Esophagus muscularis mucosa (tissue), 4 donors: ENCODE data around the gene MGLL. TPM values are rescaled to one million over a fixed set of nuclear protein-coding genes. Genes with fewer than 3 reads are reported as not detected.
A peak's percentile ranks its signal among the peaks of the same experiment; 100 is the strongest.

ENCODE experiments used
- DNase-seq: peaks from one replicate; pipeline ENCODE4 v3.0.0-alpha.2; 2017; ENCODE audit errors: extremely low spot score
- H3K27ac ChIP-seq, 4 donors: fragments of 200-600 bp; sonication (generic); replicated peaks in 1 of 4; 1 replicate in 3 of 4; 2 replicates in 1 of 4; pipeline ENCODE4 v1.5.1; 2016 to 2019; ENCODE audit warnings: mild to moderate bottlenecking in 1 of 4
- H3K27me3 ChIP-seq, 4 donors: fragments of 200-600 bp; sonication (generic); one replicate each; pipeline versions ENCODE4 v1.5.1 to v1.6.0; 2016 to 2019
- H3K36me3 ChIP-seq, 4 donors: fragments of 200-600 bp; sonication (generic); one replicate each; pipeline ENCODE4 v1.5.1; 2016 to 2019
- H3K4me1 ChIP-seq, 4 donors: fragments of 200-600 bp; sonication (generic); one replicate each; pipeline ENCODE4 v1.5.1; 2016 to 2019
- H3K4me3 ChIP-seq, 4 donors: fragments of 200-600 bp; sonication (generic); 1 replicate in 2 of 4; 2 replicates in 2 of 4; pipeline ENCODE4 v1.5.1; 2016 to 2019; ENCODE audit warnings: mild to moderate bottlenecking in 4 of 4, moderate library complexity in 1 of 4
- H3K9me3 ChIP-seq, 4 donors: fragments of 200-600 bp; sonication (generic); 1 replicate in 3 of 4; 2 replicates in 1 of 4; pipeline ENCODE4 v1.5.1; 2016 to 2019
- EP300 ChIP-seq: sonication (generic); formaldehyde crosslinking; IDR thresholded peaks from one replicate; pipeline ENCODE4 v1.6.1; 2017; ENCODE audit warnings: antibody characterized with exemption
- POLR2A ChIP-seq: fragments of 450-650 bp; IDR thresholded peaks from one replicate; pipeline ENCODE4 v1.6.1; 2017; ENCODE audit warnings: antibody characterized with exemption, moderate library complexity, mild to moderate bottlenecking, low read depth
- POLR2AphosphoS5 ChIP-seq, 2 donors: sonication (generic); formaldehyde crosslinking; IDR thresholded peaks; one replicate each; pipeline ENCODE4 v1.6.1; 2017; ENCODE audit warnings: antibody characterized with exemption in 2 of 2
- WGBS: methylation state at CpG from one replicate; pipeline ENCODE4 v1.1.5; 2018; 5-methylcytosine and 5-hydroxymethylcytosine counted together
- intact Hi-C: fragments of 100-400 bp; cut with DNase I; formaldehyde crosslinking; loops from one replicate; pipeline ENCODE4 v1.15.1; 2023
- total RNA-seq, 4 donors: library from RNA; depleted of rRNA; stranded (reverse); fragments of >200 nt; gene quantifications; one replicate each; pipeline versions ENCODE4 v1.1.0 to v1.2.1, GENCODE V29; 2016
- TF ChIP-seq, protein P1 (sequence below), 3 experiments: fragments of 200-600 bp in 2 of 3; fragments of 450-650 bp in 1 of 3; sonication (generic) in 2 of 3; IDR thresholded peaks; one replicate each; pipeline ENCODE4 v1.5.1; 2017 to 2019; ENCODE audit warnings: antibody characterized with exemption in 3 of 3, mild to moderate bottlenecking in 2 of 3, moderate library complexity in 1 of 3

Gene MGLL
- total RNA-seq, 4 donors from 2014 or later, result 56.5 to 155 (median 80.7) TPM

DNA sequence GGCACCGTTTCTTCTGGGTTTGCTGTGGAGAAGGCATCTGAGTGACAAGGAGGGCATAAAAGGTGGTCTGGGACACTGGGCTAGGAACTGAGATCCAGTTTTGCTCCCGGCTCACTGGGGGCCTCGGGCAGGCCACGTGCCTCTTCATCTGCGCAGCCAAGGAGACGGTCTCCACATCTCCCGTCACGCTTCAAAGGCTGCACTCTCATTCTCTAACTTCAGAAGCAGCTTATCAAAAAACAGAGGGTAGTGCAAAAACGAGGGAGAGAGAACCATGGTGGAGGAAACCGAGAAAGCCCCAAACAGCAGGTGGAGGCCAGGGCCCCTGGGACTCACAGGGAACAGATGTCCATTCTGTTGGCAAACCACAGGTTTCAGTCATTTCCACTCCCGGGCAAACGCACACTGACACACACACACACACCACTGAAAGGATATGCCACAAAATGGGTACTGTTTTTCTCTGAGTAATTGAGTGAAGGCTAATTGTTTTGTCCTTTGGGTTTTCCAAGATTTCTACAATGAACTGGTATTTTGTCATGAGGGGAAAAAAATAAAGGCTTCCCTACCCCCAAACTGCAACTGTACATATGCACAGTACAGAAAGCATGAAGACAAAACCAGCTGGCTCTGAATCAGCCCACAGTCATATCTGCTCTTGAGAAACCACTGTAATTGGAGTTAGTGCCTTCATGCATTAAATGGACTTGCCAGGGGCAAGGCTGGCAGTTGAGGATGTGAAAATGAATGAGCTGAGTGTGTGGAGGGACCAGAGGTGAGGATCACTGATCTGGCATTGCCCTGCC lies 71.9 kb downstream of the MGLL start:
- H3K27ac ChIP-seq, result peak overlapping the region; percentile 68 to 79 (median 76)
- H3K36me3 ChIP-seq, result no peaks in the 10 kb centered on the region
- no peaks in the 10 kb centered on the region for H3K27me3 ChIP-seq
- H3K4me1 ChIP-seq, result peaks cover 41 to 69% (median 59%) of the 10 kb centered on the region in 4 donors
- no peak for DNase-seq
- intact Hi-C loops, result no loop called here
- 68% methylated on average over 6 of the region's 12 CpGs for WGBS
- H3K9me3 ChIP-seq, result no peaks in the 10 kb centered on the region
- TF ChIP-seq EP300 (no peak), POLR2AphosphoS5 (IDR thresholded peaks at IDR 0.05) (no peak), POLR2A (no peak)
- TF ChIP-seq, protein P1, sequence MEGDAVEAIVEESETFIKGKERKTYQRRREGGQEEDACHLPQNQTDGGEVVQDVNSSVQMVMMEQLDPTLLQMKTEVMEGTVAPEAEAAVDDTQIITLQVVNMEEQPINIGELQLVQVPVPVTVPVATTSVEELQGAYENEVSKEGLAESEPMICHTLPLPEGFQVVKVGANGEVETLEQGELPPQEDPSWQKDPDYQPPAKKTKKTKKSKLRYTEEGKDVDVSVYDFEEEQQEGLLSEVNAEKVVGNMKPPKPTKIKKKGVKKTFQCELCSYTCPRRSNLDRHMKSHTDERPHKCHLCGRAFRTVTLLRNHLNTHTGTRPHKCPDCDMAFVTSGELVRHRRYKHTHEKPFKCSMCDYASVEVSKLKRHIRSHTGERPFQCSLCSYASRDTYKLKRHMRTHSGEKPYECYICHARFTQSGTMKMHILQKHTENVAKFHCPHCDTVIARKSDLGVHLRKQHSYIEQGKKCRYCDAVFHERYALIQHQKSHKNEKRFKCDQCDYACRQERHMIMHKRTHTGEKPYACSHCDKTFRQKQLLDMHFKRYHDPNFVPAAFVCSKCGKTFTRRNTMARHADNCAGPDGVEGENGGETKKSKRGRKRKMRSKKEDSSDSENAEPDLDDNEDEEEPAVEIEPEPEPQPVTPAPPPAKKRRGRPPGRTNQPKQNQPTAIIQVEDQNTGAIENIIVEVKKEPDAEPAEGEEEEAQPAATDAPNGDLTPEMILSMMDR (IDR thresholded peaks at IDR 0.05), result no peak
- H3K4me3 ChIP-seq, result no peak overlapping the region

DNA sequence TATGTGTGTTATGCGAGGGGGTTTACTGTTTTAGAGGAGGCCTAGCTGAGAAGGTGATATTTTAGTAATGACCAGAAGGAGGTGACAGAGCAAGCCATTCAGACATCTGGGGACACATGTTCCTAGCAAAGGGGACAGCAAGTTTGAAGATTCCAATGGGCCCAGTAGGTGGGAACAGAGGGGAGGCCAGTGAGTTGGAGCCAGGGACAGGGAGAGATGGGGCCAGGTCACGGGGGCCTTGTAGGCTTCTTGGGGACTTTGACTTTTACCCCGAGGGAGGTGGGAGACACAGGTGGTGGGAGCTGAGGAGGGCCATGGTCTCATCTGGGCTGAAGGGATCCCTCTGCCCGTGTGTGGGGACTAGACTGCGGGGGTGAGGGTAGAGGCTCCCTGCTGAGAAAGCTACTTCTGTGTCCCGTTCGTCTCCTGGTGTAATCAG lies 72.5 kb downstream of the MGLL start:
- TF ChIP-seq, protein P1 (IDR thresholded peaks at IDR 0.05), result no peak
- TF ChIP-seq EP300 (no peak), POLR2AphosphoS5 (IDR thresholded peaks at IDR 0.05) (no peak), POLR2A (no peak)
- Histone ChIP-seq H3K36me3 (no peaks in the 10 kb centered on the region), H3K27ac (peak overlapping the region; percentile 68 to 79 (median 76)), H3K4me3 (no peak overlapping the region), H3K9me3 (no peaks in the 10 kb centered on the region), H3K27me3 (no peaks in the 10 kb centered on the region), H3K4me1 (peaks cover 44 to 72% (median 65%) of the 10 kb centered on the region in 4 donors)
- intact Hi-C loops, result loop anchor here (5.0 kb wide), 1 partner anchor 72 kb away; the partner anchor contains the start of gene MGLL
- WGBS, result 77% methylated on average over 7 of the region's 7 CpGs
- no peak for DNase-seq

DNA sequence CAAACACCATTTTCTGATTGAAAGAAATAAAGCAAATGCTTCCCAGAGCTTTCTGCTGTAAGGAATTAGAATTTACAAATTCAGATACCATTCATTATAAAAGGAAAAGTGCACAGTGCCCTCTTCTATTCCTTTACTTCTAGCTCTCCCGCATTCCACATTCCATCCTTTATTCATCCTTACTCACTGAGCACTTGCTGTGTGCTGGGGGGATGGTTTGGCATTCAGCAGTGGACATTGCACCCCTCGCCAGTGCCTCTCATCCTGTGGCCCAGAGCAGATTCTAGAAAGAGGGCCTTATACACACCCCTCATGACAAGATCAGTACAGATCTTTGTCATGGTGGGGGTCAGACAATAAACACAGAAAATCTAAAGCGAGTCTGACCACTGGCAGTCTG lies 73.0 kb downstream of the MGLL start:
- no peaks in the 10 kb centered on the region for H3K27me3 ChIP-seq
- TF ChIP-seq POLR2A, result no peak
- TF ChIP-seq, protein P1 (IDR thresholded peaks at IDR 0.05), result peak in 1 of 3 experiments; percentile 6
- TF ChIP-seq POLR2AphosphoS5 (IDR thresholded peaks at IDR 0.05), result no peak
- TF ChIP-seq EP300, result no peak
- WGBS, result 78% methylated on average over 3 of the region's 3 CpGs
- no peak overlapping the region for H3K4me3 ChIP-seq
- no peak for DNase-seq
- H3K36me3 ChIP-seq, result no peaks in the 10 kb centered on the region
- no peaks in the 10 kb centered on the region for H3K9me3 ChIP-seq
- H3K27ac ChIP-seq, result peak overlapping the region; percentile 68 to 79 (median 76)
- H3K4me1 ChIP-seq, result peaks cover 49 to 76% (median 70%) of the 10 kb centered on the region in 4 donors
- intact Hi-C loops, result loop anchor here (5.0 kb wide), 1 partner anchor 73 kb away; the partner anchor contains the start of gene MGLL

DNA sequence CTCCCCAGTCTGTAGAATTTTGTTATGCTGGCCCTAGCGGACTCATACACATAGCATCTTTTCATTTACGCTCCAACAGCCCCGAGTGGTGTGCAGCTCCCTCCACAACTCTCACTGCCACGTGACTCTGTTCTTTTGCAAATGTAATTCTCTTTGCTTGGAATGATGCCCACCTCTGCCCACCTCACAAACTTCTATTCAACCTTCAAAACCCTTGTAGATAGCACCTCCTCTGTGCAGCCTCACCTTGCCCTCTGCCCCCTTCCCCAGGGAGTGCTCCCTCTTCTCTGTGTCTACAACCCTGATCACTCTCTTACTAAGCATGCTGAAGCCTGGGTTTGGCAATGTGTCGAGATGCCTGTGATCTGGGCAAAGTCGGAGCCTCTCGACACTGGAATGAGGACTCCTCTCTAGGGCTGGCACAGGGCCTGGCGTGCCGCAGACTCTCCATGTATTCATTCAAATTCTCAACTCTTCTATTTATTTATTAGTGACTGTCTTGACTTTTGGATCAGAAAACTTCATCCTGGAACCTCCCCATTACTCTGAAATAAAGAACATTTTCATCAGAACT lies 73.5 kb downstream of the MGLL start:
- no peaks in the 10 kb centered on the region for H3K27me3 ChIP-seq
- no peak for DNase-seq
- H3K9me3 ChIP-seq, result no peaks in the 10 kb centered on the region
- no peak overlapping the region for H3K4me3 ChIP-seq
- H3K36me3 ChIP-seq, result no peaks in the 10 kb centered on the region
- intact Hi-C loops, result loop anchor here (5.0 kb wide), 1 partner anchor 73 kb away; the partner anchor contains the start of gene MGLL
- 58% methylated on average over 9 of the region's 9 CpGs for whole genome bisulfite sequencing
- H3K4me1 ChIP-seq, result peaks cover 54 to 78% (median 75%) of the 10 kb centered on the region in 4 donors
- TF ChIP-seq POLR2AphosphoS5 (IDR thresholded peaks at IDR 0.05), result peak in 1 of 2 donors; percentile 6
- TF ChIP-seq, protein P1 (IDR thresholded peaks at IDR 0.05), result no peak
- peak overlapping the region; percentile 68 to 79 (median 76) for H3K27ac ChIP-seq
